ENCODE measurements around the gene IQGAP2.
"Not testable (repeated sequence)": the region's sequence is repeated elsewhere in the genome, so short reads cannot be mapped to it uniquely, and the experiment has no call there.

The IQGAP2 gene

DNA sequence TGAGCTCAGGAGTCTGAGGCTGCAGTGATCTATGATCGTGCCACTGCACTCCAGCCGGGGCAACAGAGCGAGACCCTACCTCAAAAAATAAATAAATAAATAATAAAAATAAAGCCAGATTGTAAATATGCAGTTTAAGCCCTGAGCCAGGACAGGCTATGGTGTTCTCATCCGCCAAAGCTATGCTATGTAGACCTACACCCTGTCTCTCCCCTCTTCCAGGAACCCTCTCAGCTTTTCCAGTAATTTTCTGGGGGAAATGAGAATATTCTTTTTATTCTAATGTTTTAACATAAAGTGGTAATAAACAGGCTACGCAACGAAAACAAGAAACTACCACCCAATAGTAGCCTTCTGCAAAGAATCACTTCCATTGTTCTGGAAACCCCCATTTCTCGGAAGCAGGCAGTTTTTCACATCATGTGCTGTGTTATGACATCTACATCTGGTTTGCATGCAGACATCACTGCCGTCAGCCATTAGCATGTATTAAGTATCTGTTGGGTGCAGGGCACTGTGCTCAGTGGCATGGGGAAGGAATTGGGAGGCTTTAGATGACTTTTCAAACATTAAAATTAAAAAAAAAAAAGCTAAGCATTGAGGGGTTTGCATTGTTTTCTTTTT lies 274.9 kb downstream of the IQGAP2 start:
- no peak overlapping the region for H3K27ac ChIP-seq
- TF ChIP-seq, protein P1, sequence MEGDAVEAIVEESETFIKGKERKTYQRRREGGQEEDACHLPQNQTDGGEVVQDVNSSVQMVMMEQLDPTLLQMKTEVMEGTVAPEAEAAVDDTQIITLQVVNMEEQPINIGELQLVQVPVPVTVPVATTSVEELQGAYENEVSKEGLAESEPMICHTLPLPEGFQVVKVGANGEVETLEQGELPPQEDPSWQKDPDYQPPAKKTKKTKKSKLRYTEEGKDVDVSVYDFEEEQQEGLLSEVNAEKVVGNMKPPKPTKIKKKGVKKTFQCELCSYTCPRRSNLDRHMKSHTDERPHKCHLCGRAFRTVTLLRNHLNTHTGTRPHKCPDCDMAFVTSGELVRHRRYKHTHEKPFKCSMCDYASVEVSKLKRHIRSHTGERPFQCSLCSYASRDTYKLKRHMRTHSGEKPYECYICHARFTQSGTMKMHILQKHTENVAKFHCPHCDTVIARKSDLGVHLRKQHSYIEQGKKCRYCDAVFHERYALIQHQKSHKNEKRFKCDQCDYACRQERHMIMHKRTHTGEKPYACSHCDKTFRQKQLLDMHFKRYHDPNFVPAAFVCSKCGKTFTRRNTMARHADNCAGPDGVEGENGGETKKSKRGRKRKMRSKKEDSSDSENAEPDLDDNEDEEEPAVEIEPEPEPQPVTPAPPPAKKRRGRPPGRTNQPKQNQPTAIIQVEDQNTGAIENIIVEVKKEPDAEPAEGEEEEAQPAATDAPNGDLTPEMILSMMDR (conservative IDR thresholded peaks at IDR 0.05), result no peak

DNA sequence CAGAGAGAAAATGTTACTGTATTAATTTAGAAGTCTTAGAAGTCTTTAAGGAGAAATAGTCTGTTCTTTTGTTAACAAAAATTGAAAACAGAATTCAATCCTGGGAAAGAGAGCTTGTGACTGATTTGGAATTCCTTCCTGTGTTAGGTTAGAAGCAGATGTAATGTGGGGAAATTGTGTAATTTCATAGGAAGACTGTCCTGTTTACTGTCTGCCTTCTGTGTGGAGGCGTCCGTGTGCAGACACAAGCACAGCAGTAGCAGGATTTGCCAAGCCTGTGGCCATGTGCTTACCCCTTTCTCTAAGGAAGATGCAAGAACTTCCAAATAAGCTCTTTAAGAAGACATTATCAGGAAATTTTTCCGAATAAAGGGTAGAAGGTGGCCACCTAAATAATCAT lies 276.1 kb downstream of the IQGAP2 start:
- no peak overlapping the region for H3K27ac ChIP-seq
- TF ChIP-seq, protein P1 (conservative IDR thresholded peaks at IDR 0.05), result no peak

DNA sequence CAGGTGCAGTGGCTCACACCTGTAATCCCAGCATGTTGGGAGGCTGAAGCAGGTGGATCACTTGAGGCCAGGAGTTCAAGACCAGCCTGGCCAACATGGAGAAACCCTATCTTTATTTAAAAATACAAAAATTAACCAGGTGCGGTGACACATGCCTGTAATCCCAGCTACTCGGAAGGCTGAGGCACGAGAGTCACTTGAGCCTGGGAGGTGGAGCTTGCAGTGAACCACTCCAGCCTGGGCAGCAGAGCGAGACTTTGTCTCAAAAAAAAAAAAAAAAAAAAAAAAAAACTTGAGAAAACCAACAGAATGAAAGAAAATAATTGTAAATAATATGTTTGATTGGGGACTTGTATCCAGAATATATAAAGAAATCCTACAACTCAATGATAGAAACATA lies 277.7 kb downstream of the IQGAP2 start:
- H3K27ac ChIP-seq, result not testable (repeated sequence)

DNA sequence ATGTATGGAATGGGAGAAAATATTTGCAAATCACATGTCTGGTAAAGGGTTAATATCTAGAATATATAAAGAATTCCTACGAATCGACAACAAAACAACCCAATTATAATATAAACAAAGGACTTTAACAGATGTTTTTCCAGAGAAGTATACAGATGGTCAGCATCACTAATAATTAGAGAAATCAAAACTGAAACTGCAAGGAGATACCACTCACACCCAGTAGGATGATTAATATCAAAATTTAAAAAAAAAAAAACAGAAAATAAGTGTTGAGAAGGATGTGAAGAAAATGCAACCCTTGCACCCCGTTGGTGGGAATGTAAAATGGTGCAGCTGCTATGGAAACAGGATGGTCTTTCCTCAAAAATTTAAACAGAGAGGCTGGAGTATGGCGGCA lies 278.2 kb downstream of the IQGAP2 start:
- TF ChIP-seq, protein P1 (conservative IDR thresholded peaks at IDR 0.05), result no peak
- H3K27ac ChIP-seq, result no peak overlapping the region

DNA sequence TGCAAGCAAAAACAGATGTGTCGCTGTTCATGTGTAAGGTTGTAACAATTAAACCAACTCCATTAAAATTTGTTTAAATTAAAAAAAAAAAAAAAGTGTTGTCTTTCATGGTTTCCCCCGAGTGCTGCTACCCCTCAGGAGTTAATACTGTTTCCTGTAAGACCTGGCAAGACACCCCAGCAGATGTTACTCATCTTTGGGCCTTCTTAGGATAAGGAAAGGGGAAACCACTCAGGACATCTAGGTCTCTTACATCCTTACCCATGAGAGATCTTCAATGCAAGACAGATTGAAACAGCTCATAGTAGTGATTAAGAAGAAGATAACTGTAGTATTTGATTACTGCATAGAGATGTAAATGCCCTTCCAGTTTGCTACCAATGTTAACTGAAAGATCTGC lies 279.3 kb downstream of the IQGAP2 start:
- H3K27ac ChIP-seq, result no peak overlapping the region
- TF ChIP-seq, protein P1 (conservative IDR thresholded peaks at IDR 0.05), result no peak

DNA sequence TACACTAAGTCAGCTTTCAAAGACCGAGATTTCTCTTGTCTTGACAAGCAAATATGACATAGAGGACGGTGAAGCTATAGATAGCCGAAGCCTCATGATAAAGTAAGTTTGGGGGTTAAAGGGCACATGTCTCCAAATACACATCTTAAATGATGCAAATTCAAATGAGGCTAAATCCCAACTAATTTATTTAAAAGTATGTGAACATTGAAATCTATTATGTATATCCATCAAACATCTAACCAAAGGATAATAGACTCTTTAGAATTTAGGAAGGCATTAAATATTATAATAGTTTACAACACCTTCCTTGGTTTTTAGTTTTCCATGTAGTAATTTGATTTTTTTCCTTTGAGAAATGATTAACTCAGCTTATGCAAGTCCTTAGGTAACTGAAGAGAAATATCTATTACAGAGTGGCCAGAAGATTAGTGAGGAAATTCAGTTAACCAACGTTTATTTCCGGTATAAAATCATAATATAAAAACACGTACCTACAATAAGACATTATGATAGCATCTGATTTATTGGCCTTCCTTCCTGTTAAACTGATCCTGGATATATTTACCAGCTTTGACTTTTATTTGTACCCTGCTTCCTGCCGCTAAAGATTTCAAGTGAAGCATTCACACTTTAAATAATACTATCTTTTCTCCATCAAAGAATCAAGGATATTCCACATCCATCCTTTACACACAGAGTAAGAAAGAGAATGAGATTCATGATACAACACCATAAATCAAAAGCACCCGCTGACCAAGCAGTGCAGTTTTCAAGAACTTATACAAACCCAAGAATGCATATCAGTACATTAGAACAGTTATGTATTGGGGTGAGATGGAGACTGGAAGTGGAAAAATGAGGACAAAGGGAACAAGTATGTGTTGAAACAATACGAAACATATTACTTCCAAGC lies 281.0 kb downstream of the IQGAP2 start:
- peak overlapping the region; percentile 69 for H3K27ac ChIP-seq
- TF ChIP-seq, protein P1 (conservative IDR thresholded peaks at IDR 0.05), result no peak

DNA sequence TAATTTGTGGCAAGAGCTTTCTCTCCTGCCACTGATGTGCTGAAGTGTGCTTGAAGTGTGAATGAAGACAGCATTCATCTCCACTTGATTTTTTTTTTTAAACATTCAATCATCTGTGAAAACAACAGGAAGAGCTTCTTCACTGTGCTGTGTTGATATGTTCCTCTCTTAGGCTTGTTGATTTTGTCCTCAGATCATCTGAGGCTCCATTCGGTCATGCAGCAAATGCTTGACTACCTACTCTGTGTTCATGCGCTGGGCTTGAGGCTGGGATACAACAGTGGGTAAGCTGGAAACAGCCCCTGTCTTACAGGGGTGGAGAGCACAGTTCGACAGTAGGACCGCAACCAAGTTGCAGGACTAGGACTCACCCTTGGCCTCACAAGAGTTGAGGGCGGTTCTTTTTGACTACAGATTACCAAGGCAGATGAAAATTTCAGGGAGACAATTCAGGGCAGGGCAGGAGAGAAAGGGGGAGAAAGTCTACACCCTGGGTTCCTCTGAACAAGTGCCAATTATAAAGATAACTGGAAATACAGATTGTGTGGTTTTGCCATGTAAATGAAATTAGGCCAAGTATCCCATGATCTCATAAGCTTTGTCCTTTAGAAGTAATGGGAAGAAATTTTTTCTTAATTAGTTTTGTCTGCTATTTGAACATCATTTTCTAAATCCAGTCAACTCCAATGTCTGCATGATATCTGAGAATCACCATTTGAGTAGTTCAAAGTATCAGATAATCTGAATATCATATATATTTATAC lies 281.9 kb downstream of the IQGAP2 start:
- H3K27ac ChIP-seq, result peak overlapping the region; percentile 69
- TF ChIP-seq, protein P1 (conservative IDR thresholded peaks at IDR 0.05), result no peak

Measured in VCaP (cell line).